CD4-positive, alpha-beta T cell treated with Interleukin-2 at 100 ng/mL for 4 hours (primary cell): ENCODE results near the gene KIAA1958.
"Not testable (repeated sequence)": the region's sequence is repeated elsewhere in the genome, so short reads cannot be mapped to it uniquely, and the experiment has no call there.

Experiments
- DNase-seq: peaks from one replicate; pipeline ENCODE4 v3.0.0-alpha.2; 2020; ENCODE audit warnings: low spot score

The KIAA1958 gene

GRCh38 chr9:112664531-112664930, 177.9 kb downstream of the KIAA1958 start:
- DNase-seq, result no peak

GRCh38 chr9:112665347-112665746, 178.7 kb downstream of the KIAA1958 start:
- DNase-seq, result no peak

GRCh38 chr9:112669326-112669725, 182.7 kb downstream of the KIAA1958 start:
- DNase-seq, result no peak

- DNase-seq, result no peak
These were observed 184.5 kb downstream of the KIAA1958 start for GRCh38 chr9:112670991-112671625.

GRCh38 chr9:112673221-112673620, 186.6 kb downstream of the KIAA1958 start:
- DNase-seq, result not testable (repeated sequence)

GRCh38 chr9:112677040-112677439, 190.4 kb downstream of the KIAA1958 start:
- DNase-seq, result no peak

- no peak for DNase-seq
These were observed 194.2 kb downstream of the KIAA1958 start for GRCh38 chr9:112680731-112681402.

GRCh38 chr9:112689161-112689740, 202.6 kb downstream of the KIAA1958 start:
- DNase-seq, result no peak

- no peak for DNase-seq
These were observed 208.3 kb downstream of the KIAA1958 start for GRCh38 chr9:112694706-112695555.

- DNase-seq, result no peak
These were observed 209.8 kb downstream of the KIAA1958 start for GRCh38 chr9:112696461-112696860.

- DNase-seq, result peak; percentile 9
These were observed 212.6 kb downstream of the KIAA1958 start for GRCh38 chr9:112699230-112699629.

- no peak for DNase-seq
These were observed 213.5 kb downstream of the KIAA1958 start for GRCh38 chr9:112700085-112700484.

GRCh38 chr9:112703304-112703703, 216.7 kb downstream of the KIAA1958 start:
- no peak for DNase-seq

GRCh38 chr9:112705768-112706427, 219.3 kb downstream of the KIAA1958 start:
- no peak for DNase-seq

GRCh38 chr9:112711050-112711689, 224.5 kb downstream of the KIAA1958 start:
- DNase-seq, result no peak

- DNase-seq, result no peak
These were observed 226.1 kb downstream of the KIAA1958 start for GRCh38 chr9:112712678-112713077.

GRCh38 chr9:112717661-112718331, 231.2 kb downstream of the KIAA1958 start, which contains the start of gene INIP:
Gene INIP (minus strand): TSS chr9:112718117. CDS start chr9:112716485, 1,632 bp downstream.
- DNase-seq, result peak; percentile 97
